Activated naive CD4-positive, alpha-beta T cell treated with anti-CD3 and anti-CD28 coated beads, Interleukin-2, amount 50 U/mL, for 72 hours (primary cell): ENCODE measurements around the gene VDR. TPM values are rescaled to one million over a fixed set of nuclear protein-coding genes. Genes with fewer than 3 reads are reported as not detected.

Experiments used
- ATAC-seq, 2 donors: fragments of 150-1000 bp; cut with Tn5 transposase; 2 replicates each; pipeline ENCODE4 v1.10.0; 2021; ENCODE audit warnings: mild to moderate bottlenecking in 2 of 2, moderate library complexity in 2 of 2
- DNase-seq, 2 donors: peaks; one replicate each; pipeline ENCODE4 v3.0.0; 2021 to 2022; ENCODE audit warnings: low spot score in 2 of 2
- H3K27ac Mint-ChIP-seq, 2 donors: one replicate each; pipeline ENCODE4 v1.8.0; 2022; ENCODE audit warnings: mild to moderate bottlenecking in 2 of 2, mixed read lengths in 2 of 2
- H3K36me3 Mint-ChIP-seq, 2 donors: one replicate each; pipeline ENCODE4 v1.8.0; 2022; ENCODE audit warnings: mixed read lengths in 2 of 2
- H3K9me3 Mint-ChIP-seq, 2 donors: one replicate each; pipeline ENCODE4 v1.8.0; 2022; ENCODE audit warnings: mixed read lengths in 2 of 2
- total RNA-seq, 2 donors: library from RNA; stranded (reverse); gene quantifications; one replicate each; pipeline ENCODE4 v1.2.3, GENCODE V29; 2022

VDR gene
- total RNA-seq, 2 donors from 2014 or later: 92.4 to 133 TPM

- DNase-seq (no peak), ATAC-seq (no peak)
- no peaks in the 10 kb centered on the region for H3K36me3 Mint-ChIP-seq
- H3K9me3 Mint-ChIP-seq: no peaks in the 10 kb centered on the region
- H3K27ac Mint-ChIP-seq: no peak overlapping the region
Observed at GRCh38 chr12:47939009-47939601, 34.3 kb upstream of the VDR start.

GRCh38 chr12:47938594-47938993 lies 33.8 kb upstream of the VDR start:
- no peaks in the 10 kb centered on the region for H3K36me3 Mint-ChIP-seq
- no peak overlapping the region for H3K27ac Mint-ChIP-seq
- no peak for ATAC-seq
- no peaks in the 10 kb centered on the region for H3K9me3 Mint-ChIP-seq
- DNase-seq: no peak

- no peaks in the 10 kb centered on the region for H3K36me3 Mint-ChIP-seq
- no peaks in the 10 kb centered on the region for H3K9me3 Mint-ChIP-seq
- ATAC-seq (no peak), DNase-seq (no peak)
- no peak overlapping the region for H3K27ac Mint-ChIP-seq
Observed at GRCh38 chr12:47938093-47938492, 33.3 kb upstream of the VDR start.

DNA sequence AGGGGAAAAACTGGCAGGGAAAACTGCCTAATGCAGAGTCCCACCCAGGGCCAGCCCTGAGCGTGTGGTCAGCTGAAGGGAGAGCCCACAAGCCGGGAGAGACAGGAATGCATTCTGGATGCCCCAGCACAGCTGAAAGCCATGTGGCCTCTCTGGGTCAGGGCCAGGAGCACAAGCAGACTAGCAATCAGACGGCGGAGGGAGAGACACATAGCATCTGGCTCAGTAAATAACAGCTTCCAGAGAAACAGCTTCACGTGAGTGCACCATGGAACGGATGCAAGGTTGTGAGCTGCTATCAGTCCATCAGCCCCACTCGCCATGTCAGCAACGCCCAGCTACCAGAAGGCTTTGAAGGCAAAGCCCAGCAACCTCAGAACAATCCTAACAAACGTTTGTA lies 30.4 kb upstream of the VDR start:
- H3K9me3 Mint-ChIP-seq: no peaks in the 10 kb centered on the region
- H3K27ac Mint-ChIP-seq: no peak overlapping the region
- ATAC-seq (no peak), DNase-seq (no peak)
- H3K36me3 Mint-ChIP-seq: no peaks in the 10 kb centered on the region

DNA sequence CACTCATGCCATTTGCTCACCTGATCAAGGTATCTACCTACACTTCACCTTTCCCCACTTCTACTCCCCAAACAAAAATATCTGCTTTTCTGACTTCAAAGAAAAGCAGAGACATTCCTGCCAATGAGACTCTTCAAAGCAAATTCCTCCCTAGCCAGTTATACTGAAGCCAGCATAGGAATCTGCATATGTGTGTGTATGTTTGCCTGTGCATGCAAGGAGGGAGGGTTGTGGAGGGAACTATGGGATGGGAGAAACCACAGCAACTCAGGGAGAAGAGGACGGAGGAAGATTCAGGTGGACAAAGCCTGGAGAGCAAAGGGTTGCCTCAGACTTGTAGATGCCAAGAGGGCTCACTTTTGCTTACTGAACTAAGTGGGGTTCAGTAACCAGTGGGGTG lies 26.4 kb upstream of the VDR start:
- no peak overlapping the region for H3K27ac Mint-ChIP-seq
- no peaks in the 10 kb centered on the region for H3K36me3 Mint-ChIP-seq
- DNase-seq (no peak), ATAC-seq (no peak)
- H3K9me3 Mint-ChIP-seq: no peaks in the 10 kb centered on the region

- no peaks in the 10 kb centered on the region for H3K36me3 Mint-ChIP-seq
- no peak for DNase-seq
- H3K27ac Mint-ChIP-seq: no peak overlapping the region
- no peaks in the 10 kb centered on the region for H3K9me3 Mint-ChIP-seq
- no peak for ATAC-seq
Observed at GRCh38 chr12:47930634-47931033, 25.8 kb upstream of the VDR start.

GRCh38 chr12:47927346-47927745 lies 22.6 kb upstream of the VDR start:
- Mint-ChIP-seq H3K9me3 (no peaks in the 10 kb centered on the region), H3K27ac (no peak overlapping the region), H3K36me3 (no peaks in the 10 kb centered on the region)
- no peak for ATAC-seq
- DNase-seq: no peak

DNA sequence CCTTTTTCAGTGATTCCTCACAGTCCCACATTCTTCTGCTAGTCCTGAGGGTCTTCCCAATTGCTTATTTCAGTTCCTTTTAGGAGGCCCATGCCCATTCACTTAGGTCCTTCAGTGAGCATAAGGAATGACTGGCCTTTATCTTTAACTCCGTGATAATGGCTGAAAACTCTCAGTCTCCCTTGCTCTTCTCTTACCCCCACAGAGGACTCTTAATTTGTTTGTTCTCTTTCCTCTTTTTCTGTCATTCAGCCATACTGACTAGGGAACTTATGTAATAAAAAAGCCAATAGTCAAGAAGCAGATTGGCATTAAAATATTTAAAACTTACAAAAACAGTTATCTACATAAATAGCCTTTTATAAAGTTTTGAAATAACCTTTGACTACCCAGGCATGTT lies 17.1 kb upstream of the VDR start:
- Mint-ChIP-seq H3K36me3 (no peaks in the 10 kb centered on the region), H3K27ac (no peak overlapping the region), H3K9me3 (no peaks in the 10 kb centered on the region)
- DNase-seq (no peak), ATAC-seq (no peak)

- H3K36me3 Mint-ChIP-seq: no peaks in the 10 kb centered on the region
- no peak for DNase-seq
Observed at GRCh38 chr12:47920913-47921312, 16.1 kb upstream of the VDR start.

DNA sequence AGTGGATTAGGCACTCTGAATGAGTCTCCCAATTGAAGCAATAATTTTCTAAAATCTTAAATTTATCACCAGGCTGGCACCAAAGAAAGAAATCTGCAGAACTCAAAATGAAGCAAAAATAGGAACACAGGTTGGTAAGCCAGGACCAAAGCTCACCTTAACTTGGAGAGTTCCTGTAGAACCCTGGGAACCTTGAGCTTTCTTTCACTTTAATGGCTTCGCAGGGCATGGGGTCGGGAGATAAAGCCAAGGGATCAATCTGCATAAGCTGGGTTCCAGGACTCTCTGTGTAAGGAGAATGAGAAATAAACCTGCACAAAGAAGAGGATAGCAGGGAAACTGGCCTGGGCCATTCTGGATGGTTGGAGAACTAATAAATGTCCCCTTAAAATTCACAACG lies 8.3 kb upstream of the VDR start:
- H3K27ac Mint-ChIP-seq: no peak overlapping the region
- peaks cover 0 to 5% of the 10 kb centered on the region in 2 donors for H3K9me3 Mint-ChIP-seq
- no peak for DNase-seq
- no peak for ATAC-seq
- no peaks in the 10 kb centered on the region for H3K36me3 Mint-ChIP-seq

More at GRCh38 chr12:47920913-47921312, 16.1 kb upstream of the VDR start:
- Mint-ChIP-seq H3K9me3 (no peaks in the 10 kb centered on the region), H3K27ac (no peak overlapping the region)
- no peak for ATAC-seq

DNA sequence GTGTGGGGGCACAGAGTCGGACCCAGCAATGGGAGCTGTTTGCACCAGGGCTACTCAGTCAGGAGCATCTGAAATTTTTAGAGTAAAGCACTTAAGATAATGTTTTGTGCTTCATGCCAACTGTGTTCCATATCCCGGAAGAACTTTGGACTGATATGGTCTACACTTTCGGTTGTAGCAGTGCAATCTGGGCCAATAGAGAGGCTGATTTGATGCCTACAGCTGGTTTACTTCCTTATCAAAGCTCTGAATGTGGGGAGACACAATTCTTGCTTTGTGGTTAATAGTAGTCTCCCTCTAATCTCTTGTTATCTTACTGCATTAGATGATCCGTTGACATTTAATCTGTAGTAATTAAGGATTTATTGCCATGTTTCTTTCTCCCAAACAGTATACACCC lies 7.8 kb upstream of the VDR start:
- Mint-ChIP-seq H3K27ac (no peak overlapping the region), H3K36me3 (no peaks in the 10 kb centered on the region), H3K9me3 (peaks cover 0 to 5% of the 10 kb centered on the region in 2 donors)
- DNase-seq (no peak), ATAC-seq (no peak)

GRCh38 chr12:47910981-47911380 lies 6.2 kb upstream of the VDR start:
- DNase-seq (no peak), ATAC-seq (no peak)
- Mint-ChIP-seq H3K9me3 (peaks cover 0 to 5% of the 10 kb centered on the region in 2 donors), H3K27ac (no peak overlapping the region), H3K36me3 (peaks cover 0 to 4% of the 10 kb centered on the region in 2 donors)

GRCh38 chr12:47910486-47910885 lies 5.7 kb upstream of the VDR start:
- peaks cover 0 to 5% of the 10 kb centered on the region in 2 donors for H3K9me3 Mint-ChIP-seq
- ATAC-seq (no peak), DNase-seq (no peak)
- peaks cover 0 to 6% of the 10 kb centered on the region in 2 donors for H3K36me3 Mint-ChIP-seq
- no peak overlapping the region for H3K27ac Mint-ChIP-seq

GRCh38 chr12:47909839-47910465 lies 5.2 kb upstream of the VDR start:
- no peak for ATAC-seq
- peak overlapping the region in 1 of 2 donors; percentile 47 for H3K27ac Mint-ChIP-seq
- DNase-seq: no peak

DNA sequence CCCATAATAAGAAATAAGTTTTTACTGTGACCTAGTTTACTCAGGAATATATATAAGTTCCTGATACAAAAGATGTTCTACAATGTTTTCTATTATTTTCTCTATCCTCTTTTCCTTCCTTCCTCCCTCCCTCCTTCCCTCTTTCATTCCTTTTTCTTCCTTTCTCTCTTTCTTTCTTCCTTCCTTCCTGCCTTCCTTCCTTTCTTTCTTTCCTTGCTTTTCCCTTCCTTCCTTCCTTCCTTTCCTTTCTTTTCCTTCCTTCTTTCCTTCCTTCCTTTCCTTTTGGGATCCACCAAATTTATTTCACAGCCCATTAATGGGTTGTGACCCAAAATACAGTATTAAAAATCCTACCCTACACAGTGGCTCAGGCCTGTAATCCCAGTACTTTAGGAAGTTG lies 3.9 kb upstream of the VDR start:
- Mint-ChIP-seq H3K36me3 (peaks cover 7 to 17% of the 10 kb centered on the region in 2 donors), H3K27ac (no peak overlapping the region), H3K9me3 (no peaks in the 10 kb centered on the region)
- no peak for ATAC-seq
- DNase-seq: no peak

More at GRCh38 chr12:47909839-47910465, 5.2 kb upstream of the VDR start:
- Mint-ChIP-seq H3K36me3 (peaks cover 0 to 6% of the 10 kb centered on the region in 2 donors), H3K9me3 (peaks cover 0 to 5% of the 10 kb centered on the region in 2 donors)

DNA sequence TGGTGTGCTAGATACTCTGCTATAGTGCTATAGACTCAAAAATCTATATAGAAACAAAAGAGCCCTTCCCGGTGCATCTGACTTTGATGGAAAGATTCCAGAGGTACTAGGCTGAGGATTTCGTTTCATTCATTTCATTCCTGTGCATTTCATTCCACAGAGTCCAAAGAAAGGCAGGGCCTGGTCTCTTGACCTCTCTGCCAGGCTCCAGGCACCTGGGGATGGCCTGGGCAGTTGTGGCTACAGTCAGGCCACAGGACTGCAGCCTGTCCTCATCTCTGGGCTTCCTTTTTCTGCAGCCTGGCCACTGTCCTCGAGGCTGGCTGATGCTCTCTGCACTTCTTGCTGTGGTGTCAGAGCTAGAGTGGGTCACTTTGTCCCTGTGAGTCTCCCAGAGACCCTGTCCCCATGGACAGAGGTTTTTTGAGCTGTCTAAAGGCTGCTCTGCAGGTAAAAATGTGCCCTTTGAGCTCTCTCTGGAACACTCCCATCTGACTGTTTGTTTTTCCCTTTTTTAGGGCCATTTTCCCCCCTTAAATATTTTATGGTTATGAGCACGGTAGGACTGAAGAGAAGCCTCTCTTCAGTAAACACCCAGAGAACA lies 3.2 kb upstream of the VDR start:
- Mint-ChIP-seq H3K36me3 (peaks cover 14 to 24% of the 10 kb centered on the region in 2 donors), H3K9me3 (no peaks in the 10 kb centered on the region), H3K27ac (no peak overlapping the region)
- ATAC-seq: no peak
- DNase-seq: no peak

- H3K27ac Mint-ChIP-seq: peak overlapping the region; percentile 90 to 97
- DNase-seq (peak in 1 of 2 donors; percentile 60), ATAC-seq (peak; percentile 78 to 81)
- H3K9me3 Mint-ChIP-seq: no peaks in the 10 kb centered on the region
- H3K36me3 Mint-ChIP-seq: peaks cover 37 to 55% of the 10 kb centered on the region in 2 donors
Observed at GRCh38 chr12:47903927-47904712, 674 bp downstream of the VDR start.
